Activated T-cell treated with anti-CD3 and anti-CD28 coated beads, Interleukin-2, amount 50 U/mL, for 1 hour (primary cell): Measurements from ENCODE around the gene CASD1.

Experiments
- DNase-seq: peaks from one replicate; pipeline ENCODE4 v3.0.0-alpha.2; 2020

Gene CASD1

DNA sequence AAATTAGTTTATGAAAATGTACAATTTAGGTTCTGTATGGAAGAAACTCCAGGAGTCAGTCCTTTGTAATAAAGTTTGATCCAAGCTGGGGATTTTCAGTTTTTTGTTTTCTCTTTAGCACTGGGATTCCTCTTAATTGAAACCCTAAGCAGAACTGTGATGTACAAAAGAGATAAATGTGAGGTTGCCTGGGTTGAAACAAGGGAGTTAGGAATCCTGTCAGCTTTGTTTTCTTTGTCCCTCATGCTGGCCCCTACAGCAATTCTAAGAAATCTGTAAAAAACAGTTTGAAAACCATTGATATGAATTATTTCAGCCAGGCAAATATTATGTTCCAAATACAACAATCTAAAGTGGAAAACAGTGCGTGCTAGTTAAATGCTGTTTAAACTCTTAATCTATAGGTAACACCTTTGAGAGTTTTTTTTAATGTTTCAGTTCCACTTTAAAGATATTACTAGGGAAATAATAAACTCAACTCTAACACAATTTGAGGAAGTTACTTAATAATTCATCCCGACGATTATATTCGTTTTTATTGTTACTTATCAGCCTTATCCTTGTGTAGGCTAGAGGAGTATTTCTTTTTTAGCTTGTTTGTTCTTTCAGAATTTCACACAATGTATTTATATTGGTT is 81.0 kb downstream of the CASD1 start:
- no peak for DNase-seq

DNA sequence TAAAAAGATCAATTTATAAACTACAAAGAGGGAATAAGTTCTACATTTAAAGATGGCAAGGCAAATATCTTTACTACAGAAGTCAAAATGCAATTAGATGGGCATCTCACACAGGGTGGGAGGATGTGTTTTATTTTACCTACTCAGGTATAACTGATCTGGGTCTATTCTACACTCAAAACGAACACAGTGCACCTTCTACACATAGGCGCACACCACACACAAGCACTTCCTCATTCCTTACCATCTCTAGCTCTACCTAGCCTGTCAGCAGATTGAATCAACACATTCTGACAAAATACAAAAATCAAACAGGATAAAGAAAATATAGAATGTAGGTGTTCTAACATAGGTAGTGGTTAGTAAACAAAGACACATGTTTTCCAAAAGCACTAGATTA is 81.6 kb downstream of the CASD1 start:
- DNase-seq, result no peak

DNA sequence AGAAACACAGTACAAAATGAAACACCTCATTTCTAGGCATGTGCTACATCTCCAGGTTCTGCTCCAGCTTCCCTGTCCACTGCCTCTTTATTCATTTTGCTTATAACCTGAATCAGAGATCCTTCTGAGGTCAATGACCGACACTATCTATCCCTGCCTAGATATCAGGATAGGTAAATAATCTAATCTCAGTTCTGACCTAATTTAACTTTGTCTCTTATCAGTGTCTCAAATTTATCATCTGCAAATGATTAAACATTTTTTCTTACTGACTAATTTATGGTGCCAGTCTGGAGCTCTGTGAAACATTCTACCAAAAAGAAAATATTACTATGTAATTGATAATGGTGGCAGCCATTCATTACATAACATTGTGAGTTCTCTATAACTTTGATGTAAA is 85.3 kb downstream of the CASD1 start:
- no peak for DNase-seq

DNA sequence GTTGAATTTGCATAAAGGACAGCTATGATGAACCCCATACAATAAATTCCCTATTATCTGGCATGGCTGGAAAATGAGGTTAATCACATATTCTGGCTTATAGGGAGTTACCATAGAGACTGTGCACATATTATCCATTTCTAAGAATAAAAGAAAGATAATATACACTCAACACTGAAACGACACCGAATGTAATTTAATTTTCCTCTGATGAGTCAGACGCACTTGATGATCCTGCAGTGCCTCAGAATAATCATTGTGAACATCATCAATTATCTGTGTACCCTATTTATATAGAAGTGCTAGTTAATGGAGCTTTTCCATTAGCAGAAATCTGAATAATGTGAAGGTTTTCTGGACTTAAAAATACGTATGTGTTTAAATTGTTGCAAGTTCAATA is 86.1 kb downstream of the CASD1 start:
- DNase-seq, result no peak

DNA sequence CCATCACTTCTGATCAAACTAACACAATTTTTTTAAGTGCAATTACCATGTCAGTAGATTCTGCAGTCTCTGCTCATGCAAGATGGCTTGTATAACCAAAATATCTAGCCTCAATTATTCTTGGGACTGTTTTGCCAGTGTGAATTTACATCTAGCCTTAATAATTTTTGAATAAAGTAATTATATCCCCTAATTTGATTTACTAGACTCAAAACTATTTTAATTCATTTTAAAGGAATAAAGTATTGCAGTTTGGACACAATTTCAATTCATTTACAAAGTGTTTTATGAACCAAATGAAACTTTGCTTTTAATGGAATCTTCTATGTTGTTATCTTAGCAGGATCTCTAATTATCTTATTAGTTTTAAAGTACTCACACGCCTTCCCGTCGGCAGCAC is 90.7 kb downstream of the CASD1 start:
- no peak for DNase-seq

DNA sequence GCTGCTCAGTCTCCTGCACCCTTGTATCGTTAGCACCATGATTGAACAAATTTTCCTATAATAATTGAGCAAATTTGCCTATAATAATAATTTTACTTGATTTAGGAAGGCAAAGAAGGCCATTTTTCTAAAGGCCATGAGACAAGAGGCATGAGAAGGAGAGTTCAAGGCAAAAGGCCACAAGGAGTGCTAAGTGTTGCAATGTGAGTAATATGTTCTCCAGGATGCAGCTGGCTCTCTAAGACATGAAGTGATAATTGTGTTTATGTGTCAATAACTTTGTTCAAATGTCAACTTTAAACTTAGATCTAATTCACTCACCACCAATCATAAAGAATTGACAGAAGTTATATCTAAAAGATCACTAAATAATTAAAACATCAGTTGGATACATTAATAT is 92.6 kb downstream of the CASD1 start:
- DNase-seq, result no peak

DNA sequence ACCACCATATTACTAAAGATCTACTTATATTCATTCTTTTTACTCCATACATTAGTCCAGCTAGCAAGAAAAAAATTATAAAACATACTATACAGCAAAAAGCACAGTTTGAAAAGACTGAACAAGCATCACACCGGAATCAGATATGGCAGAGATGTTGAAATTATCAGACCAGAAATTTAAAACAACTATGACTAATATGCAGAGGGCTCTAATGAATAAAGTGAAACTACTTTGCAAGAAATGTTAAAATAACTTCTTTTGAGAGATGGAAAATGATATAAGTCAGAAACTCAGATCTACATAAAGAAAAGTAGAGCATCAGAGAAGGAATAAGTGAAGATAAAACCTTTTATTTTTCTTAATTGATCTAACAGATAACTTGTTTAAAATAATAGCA is 95.4 kb downstream of the CASD1 start:
- DNase-seq, result no peak
